Loucy (cell line): Measurements from ENCODE around the gene YES1.

Experiments
- H2AFZ ChIP-seq: fragments of 200-600 bp; sonication (generic); 2 replicates; pipeline ENCODE4 v1.6.0; 2016; ENCODE audit warnings: antibody characterized with exemption, mild to moderate bottlenecking, low read length, moderate library complexity
- H3F3A ChIP-seq: fragments of 200-600 bp; 2 replicates; pipeline ENCODE4 v1.6.0; 2016; ENCODE audit warnings: antibody characterized with exemption, low read depth, mild to moderate bottlenecking
- H3K27me3 ChIP-seq: fragments of 200-600 bp; sonication (generic); 2 replicates; pipeline ENCODE4 v1.6.1; 2014; ENCODE audit warnings: low read length, mild to moderate bottlenecking; ENCODE audit not compliant: insufficient read depth, poor library complexity, severe bottlenecking
- H3K36me3 ChIP-seq: fragments of 200-600 bp; sonication (generic); 2 replicates; pipeline ENCODE4 v1.6.1; 2016; ENCODE audit warnings: low read length; ENCODE audit not compliant: insufficient read depth
- H3K4me1 ChIP-seq: fragments of 200-600 bp; sonication (generic); 2 replicates; pipeline ENCODE4 v1.5.1; 2014; ENCODE audit warnings: low read length, mild to moderate bottlenecking; ENCODE audit not compliant: insufficient read depth, poor library complexity, severe bottlenecking
- H3K4me2 ChIP-seq: fragments of 200-600 bp; sonication (generic); 2 replicates; pipeline ENCODE4 v1.6.0; 2014; ENCODE audit warnings: antibody characterized with exemption, low read length, low read depth, mild to moderate bottlenecking; ENCODE audit not compliant: poor library complexity, severe bottlenecking
- H3K4me3 ChIP-seq: fragments of 200-600 bp; sonication (generic); 2 replicates; pipeline ENCODE4 v1.5.1; 2014; ENCODE audit warnings: low read length, mild to moderate bottlenecking, mixed read lengths; ENCODE audit not compliant: poor library complexity, severe bottlenecking
- H3K79me2 ChIP-seq: fragments of 200-600 bp; sonication (generic); 2 replicates; pipeline ENCODE4 v1.6.1; 2014; ENCODE audit warnings: low read length; ENCODE audit not compliant: insufficient read depth
- H3K9ac ChIP-seq: fragments of 200-600 bp; sonication (generic); 2 replicates; pipeline ENCODE4 v1.6.0; 2014; ENCODE audit warnings: mild to moderate bottlenecking, low read depth, low read length, moderate library complexity; ENCODE audit not compliant: poor library complexity, severe bottlenecking
- H3K9me2 ChIP-seq: fragments of 200-600 bp; sonication (generic); replicated peaks from 2 replicates; pipeline ENCODE4 v1.6.1; 2016; ENCODE audit warnings: low read depth, low read length, mixed read lengths
- H3K9me3 ChIP-seq: fragments of 200-600 bp; sonication (generic); 2 replicates; pipeline ENCODE4 v1.6.1; 2014; ENCODE audit warnings: mild to moderate bottlenecking, antibody characterized with exemption, low read length, low read depth; ENCODE audit not compliant: insufficient read depth
- H4K20me1 ChIP-seq: fragments of 200-600 bp; sonication (generic); 2 replicates; pipeline ENCODE4 v1.6.0; 2014; ENCODE audit warnings: antibody characterized with exemption, low read length, mild to moderate bottlenecking; ENCODE audit not compliant: insufficient read depth, poor library complexity, severe bottlenecking
- EZH2phosphoT487 ChIP-seq: fragments of 200-600 bp; IDR thresholded peaks from 2 replicates; pipeline ENCODE4 v1.6.1; 2018; ENCODE audit warnings: antibody characterized with exemption, mild to moderate bottlenecking, moderate library complexity, borderline replicate concordance
- TF ChIP-seq, protein P1 (sequence below): fragments of 200-600 bp; sonication (generic); conservative IDR thresholded peaks from 2 replicates; pipeline ENCODE4 v1.5.1; 2014; ENCODE audit warnings: mild to moderate bottlenecking, antibody characterized with exemption, low read length

YES1 gene

DNA sequence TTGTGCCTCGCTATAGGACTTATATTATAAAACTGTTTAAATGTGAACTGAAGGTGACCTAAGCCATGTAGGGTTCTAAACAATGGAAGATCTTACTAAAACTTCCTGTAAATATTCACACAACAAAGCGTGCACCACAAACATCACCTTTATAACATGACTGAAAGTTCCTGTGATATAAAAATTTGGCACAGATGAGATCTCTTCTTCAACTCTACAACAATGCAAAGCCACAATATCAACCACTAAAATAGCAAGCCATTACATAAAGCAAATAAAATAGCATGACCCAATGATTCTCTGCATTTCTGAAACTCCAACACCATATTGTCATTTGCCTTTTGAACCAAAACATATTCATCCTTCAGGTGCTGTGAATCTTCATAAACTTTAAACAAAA, 3.5 kb downstream of the YES1 start:
- Histone ChIP-seq H3K4me3 (peak overlapping the region; percentile 40), H3K79me2 (peaks cover 64% of the 10 kb centered on the region), H3F3A (peaks cover 8% of the 10 kb centered on the region), H3K4me2 (peak overlapping the region; percentile 87), H4K20me1 (peaks cover 38% of the 10 kb centered on the region), H3K27me3 (no peaks in the 10 kb centered on the region), H3K9ac (no peak overlapping the region), H3K4me1 (peaks cover 55% of the 10 kb centered on the region), H3K36me3 (no peaks in the 10 kb centered on the region), H3K9me2 (no peaks in the 10 kb centered on the region), H2AFZ (no peak overlapping the region), H3K9me3 (no peaks in the 10 kb centered on the region)
- TF ChIP-seq, protein P1, sequence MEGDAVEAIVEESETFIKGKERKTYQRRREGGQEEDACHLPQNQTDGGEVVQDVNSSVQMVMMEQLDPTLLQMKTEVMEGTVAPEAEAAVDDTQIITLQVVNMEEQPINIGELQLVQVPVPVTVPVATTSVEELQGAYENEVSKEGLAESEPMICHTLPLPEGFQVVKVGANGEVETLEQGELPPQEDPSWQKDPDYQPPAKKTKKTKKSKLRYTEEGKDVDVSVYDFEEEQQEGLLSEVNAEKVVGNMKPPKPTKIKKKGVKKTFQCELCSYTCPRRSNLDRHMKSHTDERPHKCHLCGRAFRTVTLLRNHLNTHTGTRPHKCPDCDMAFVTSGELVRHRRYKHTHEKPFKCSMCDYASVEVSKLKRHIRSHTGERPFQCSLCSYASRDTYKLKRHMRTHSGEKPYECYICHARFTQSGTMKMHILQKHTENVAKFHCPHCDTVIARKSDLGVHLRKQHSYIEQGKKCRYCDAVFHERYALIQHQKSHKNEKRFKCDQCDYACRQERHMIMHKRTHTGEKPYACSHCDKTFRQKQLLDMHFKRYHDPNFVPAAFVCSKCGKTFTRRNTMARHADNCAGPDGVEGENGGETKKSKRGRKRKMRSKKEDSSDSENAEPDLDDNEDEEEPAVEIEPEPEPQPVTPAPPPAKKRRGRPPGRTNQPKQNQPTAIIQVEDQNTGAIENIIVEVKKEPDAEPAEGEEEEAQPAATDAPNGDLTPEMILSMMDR: no peak
- no peak for TF ChIP-seq EZH2phosphoT487

DNA sequence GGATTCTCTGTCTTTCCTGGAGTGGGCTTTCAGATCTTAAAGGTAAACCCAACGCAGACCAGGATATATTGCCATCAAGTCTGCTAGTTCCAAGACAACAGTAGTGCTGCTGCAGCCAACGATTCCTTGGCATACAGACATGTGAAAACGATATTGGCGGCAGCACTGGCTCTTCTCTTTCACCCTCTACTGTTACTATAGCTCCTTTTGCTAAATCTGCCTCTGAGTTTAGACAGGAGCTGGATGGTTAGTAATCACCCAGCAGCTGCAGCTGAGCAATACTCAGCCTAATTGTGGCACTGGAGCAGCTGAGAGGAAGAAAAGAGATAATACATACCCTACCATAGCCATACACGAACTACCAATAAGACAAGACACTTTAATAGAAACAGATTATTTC, 4.0 kb downstream of the YES1 start:
- Histone ChIP-seq H3K9me2 (no peaks in the 10 kb centered on the region), H3K27me3 (no peaks in the 10 kb centered on the region), H3K4me3 (peak overlapping the region; percentile 40), H4K20me1 (peaks cover 38% of the 10 kb centered on the region), H3K4me2 (peak overlapping the region; percentile 87), H3K4me1 (peaks cover 54% of the 10 kb centered on the region), H3K79me2 (peaks cover 68% of the 10 kb centered on the region), H3K36me3 (no peaks in the 10 kb centered on the region), H3F3A (peaks cover 8% of the 10 kb centered on the region), H3K9me3 (no peaks in the 10 kb centered on the region), H3K9ac (no peak overlapping the region), H2AFZ (no peak overlapping the region)
- TF ChIP-seq, protein P1: no peak
- no peak for TF ChIP-seq EZH2phosphoT487

DNA sequence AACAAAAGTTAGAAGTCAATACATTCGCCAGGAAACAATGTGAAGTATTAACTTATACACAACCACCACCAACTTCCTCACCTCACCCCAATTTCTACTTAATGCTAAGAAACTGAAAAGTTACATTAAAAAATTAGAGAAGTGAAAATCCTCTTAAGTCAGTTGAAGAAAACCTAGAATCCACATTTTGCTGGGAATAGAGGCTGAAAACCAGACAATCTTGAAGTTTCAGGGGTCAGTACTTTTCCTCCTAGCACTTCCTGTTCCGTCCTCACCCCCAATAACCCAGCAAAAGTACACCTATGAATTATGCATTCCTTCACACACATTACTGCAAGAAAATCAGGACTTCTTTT, 6.3 kb downstream of the YES1 start:
- Histone ChIP-seq H3K9me3 (no peaks in the 10 kb centered on the region), H3K27me3 (no peaks in the 10 kb centered on the region), H3K4me1 (peaks cover 48% of the 10 kb centered on the region), H3K4me3 (peak overlapping the region; percentile 36), H2AFZ (no peak overlapping the region), H3K9me2 (no peaks in the 10 kb centered on the region), H3K36me3 (no peaks in the 10 kb centered on the region), H3F3A (no peaks in the 10 kb centered on the region; the same call in 1 of the 2 replicates), H3K4me2 (peak overlapping the region; percentile 64), H3K9ac (peak overlapping the region; percentile 30), H3K79me2 (peaks cover 65% of the 10 kb centered on the region), H4K20me1 (peaks cover 34% of the 10 kb centered on the region)
- TF ChIP-seq EZH2phosphoT487: no peak
- TF ChIP-seq, protein P1: no peak
